Ascending aorta (tissue), 2 donors: Measurements from ENCODE around the gene SERPINB6. TPM values are rescaled to one million over a fixed set of nuclear protein-coding genes. Genes with fewer than 3 reads are reported as not detected.
A peak's percentile ranks its signal among the peaks of the same experiment; 100 is the strongest.

Experiments
- DNase-seq, 2 donors: peaks; one replicate each; pipeline ENCODE4 v3.0.0-alpha.2; 2019; ENCODE audit warnings: low spot score in 2 of 2
- H3K27ac ChIP-seq, 2 donors: fragments of 200-600 bp; sonication (generic); one replicate each; pipeline ENCODE4 v1.5.1; 2016 to 2017; ENCODE audit warnings: mild to moderate bottlenecking in 1 of 2
- H3K27me3 ChIP-seq: fragments of 200-600 bp; sonication (generic); one replicate; pipeline ENCODE4 v1.5.1; 2017
- H3K36me3 ChIP-seq, 2 donors: fragments of 200-600 bp; sonication (generic); one replicate each; pipeline ENCODE4 v1.5.1; 2016
- H3K4me1 ChIP-seq, 2 donors: fragments of 200-600 bp; sonication (generic); one replicate each; pipeline ENCODE4 v1.5.1; 2016 to 2017; ENCODE audit warnings: mild to moderate bottlenecking in 1 of 2
- H3K4me3 ChIP-seq, 2 donors: fragments of 200-600 bp; sonication (generic); one replicate each; pipeline ENCODE4 v1.5.1; 2016 to 2017; ENCODE audit warnings: mild to moderate bottlenecking in 1 of 2
- H3K9me3 ChIP-seq, 2 donors: fragments of 200-600 bp; sonication (generic); one replicate each; pipeline ENCODE4 v1.5.1; 2016
- intact Hi-C: fragments of 100-400 bp; cut with DNase I; formaldehyde crosslinking; loops from one replicate; pipeline ENCODE4 v1.15.1; 2023
- total RNA-seq: library from RNA; depleted of rRNA; stranded (reverse); fragments of >200 nt; gene quantifications from one replicate; pipeline ENCODE4 v1.1.0, GENCODE V29; 2016
- TF ChIP-seq, protein P1 (sequence below), 3 experiments: fragments of 200-600 bp in 2 of 3; fragments of 450-650 bp in 1 of 3; sonication (generic) in 2 of 3; IDR thresholded peaks; one replicate each; pipeline ENCODE4 v1.5.1; 2016 to 2019; ENCODE audit warnings: antibody characterized with exemption in 3 of 3, mild to moderate bottlenecking in 1 of 3, moderate library complexity in 1 of 3

SERPINB6 gene
- total RNA-seq, 1 donor from 2014 or later = 222 TPM

DNA sequence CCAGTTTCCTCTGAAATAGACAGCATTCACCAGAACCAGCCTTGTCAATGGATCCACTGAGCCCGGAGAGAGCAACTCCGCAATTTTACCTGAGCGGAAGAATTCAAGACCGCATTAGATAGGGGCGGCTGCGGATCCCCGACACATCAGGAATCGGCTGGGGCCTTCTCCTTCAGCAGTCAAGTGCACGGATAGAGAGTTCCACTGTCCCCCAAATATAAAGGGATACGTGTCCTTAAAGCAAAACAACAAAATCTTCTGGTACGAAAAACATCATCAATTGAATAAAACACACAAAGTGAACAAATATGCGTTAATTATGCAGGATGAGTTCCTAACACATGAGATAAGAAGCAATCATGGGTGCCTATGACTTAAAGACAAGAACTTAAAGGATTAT lies 18.3 kb downstream of the SERPINB6 start:
- H3K4me3 ChIP-seq = peak overlapping the region in 1 of 2 donors; percentile 48
- intact Hi-C loops = loop anchor here (2.0 to 5.0 kb wide), 2 partner anchors 102 to 111 kb away; partner anchors contain the start of gene SERPINB1
- no peak for DNase-seq
- no peaks in the 10 kb centered on the region for H3K9me3 ChIP-seq
- TF ChIP-seq, protein P1, sequence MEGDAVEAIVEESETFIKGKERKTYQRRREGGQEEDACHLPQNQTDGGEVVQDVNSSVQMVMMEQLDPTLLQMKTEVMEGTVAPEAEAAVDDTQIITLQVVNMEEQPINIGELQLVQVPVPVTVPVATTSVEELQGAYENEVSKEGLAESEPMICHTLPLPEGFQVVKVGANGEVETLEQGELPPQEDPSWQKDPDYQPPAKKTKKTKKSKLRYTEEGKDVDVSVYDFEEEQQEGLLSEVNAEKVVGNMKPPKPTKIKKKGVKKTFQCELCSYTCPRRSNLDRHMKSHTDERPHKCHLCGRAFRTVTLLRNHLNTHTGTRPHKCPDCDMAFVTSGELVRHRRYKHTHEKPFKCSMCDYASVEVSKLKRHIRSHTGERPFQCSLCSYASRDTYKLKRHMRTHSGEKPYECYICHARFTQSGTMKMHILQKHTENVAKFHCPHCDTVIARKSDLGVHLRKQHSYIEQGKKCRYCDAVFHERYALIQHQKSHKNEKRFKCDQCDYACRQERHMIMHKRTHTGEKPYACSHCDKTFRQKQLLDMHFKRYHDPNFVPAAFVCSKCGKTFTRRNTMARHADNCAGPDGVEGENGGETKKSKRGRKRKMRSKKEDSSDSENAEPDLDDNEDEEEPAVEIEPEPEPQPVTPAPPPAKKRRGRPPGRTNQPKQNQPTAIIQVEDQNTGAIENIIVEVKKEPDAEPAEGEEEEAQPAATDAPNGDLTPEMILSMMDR (IDR thresholded peaks at IDR 0.05) = no peak
- H3K27me3 ChIP-seq = no peaks in the 10 kb centered on the region
- no peaks in the 10 kb centered on the region for H3K4me1 ChIP-seq
- H3K36me3 ChIP-seq = peaks cover 5 to 21% of the 10 kb centered on the region in 2 donors
- H3K27ac ChIP-seq = peak overlapping the region; percentile 65 to 77

DNA sequence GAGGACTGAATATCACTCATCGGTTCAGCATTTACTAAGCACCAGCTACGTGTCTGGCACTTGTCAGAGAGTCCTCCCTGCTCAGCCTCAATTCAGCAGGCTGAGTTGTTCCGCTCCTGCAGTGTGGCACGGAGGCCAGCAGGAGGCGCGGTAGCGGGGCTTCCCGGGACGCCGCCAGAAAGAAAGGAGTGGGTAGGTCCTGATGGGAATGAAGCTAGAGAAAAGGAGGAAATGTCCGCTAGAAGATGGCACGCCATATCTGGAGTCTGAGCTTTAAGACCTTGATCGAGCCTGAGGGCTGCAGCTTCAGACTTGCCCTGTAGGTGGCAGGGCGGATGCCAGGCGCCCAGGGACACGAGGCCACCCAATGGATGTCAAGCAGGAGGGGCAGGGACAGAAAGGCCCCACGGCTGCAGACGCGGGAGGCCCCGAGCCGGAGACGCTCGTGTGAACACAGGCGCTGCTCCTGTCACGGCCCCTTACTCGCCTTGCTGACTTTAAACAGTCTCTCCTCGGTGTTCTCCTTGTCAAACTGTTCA lies 18.7 kb downstream of the SERPINB6 start:
- no peaks in the 10 kb centered on the region for H3K9me3 ChIP-seq
- peak; percentile 37 to 89 for DNase-seq
- peak overlapping the region in 1 of 2 donors; percentile 48 for H3K4me3 ChIP-seq
- H3K36me3 ChIP-seq = peaks cover 10 to 26% of the 10 kb centered on the region in 2 donors
- no peaks in the 10 kb centered on the region for H3K27me3 ChIP-seq
- peak overlapping the region; percentile 65 to 77 for H3K27ac ChIP-seq
- intact Hi-C loops = loop anchor here (1.0 to 5.0 kb wide), 4 partner anchors 19 to 110 kb away; partner anchors contain the start of genes SERPINB1 and SERPINB6
- TF ChIP-seq, protein P1 (IDR thresholded peaks at IDR 0.05) = peak; percentile 97 to 99 (median 98)
- no peaks in the 10 kb centered on the region for H3K4me1 ChIP-seq

DNA sequence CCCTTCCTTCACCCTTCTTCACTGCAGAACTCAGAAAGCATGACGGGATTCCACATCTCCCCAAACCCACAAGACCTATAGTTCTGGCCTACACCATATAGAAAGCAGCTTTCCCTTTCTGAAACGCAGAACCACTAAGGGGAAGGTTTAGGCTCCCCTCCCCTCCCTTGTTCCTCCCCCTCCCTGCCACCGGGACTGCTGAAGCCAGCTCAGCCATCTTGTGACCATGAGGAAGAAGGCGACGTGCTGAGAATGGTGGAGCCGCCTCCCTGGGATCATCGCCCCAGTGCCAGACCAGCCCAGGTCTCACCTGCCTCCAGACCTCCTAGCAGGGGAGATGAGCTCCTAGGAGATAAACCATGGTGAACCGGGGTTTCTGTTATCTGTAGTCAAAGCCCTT lies 19.6 kb downstream of the SERPINB6 start:
- TF ChIP-seq, protein P1 (IDR thresholded peaks at IDR 0.05) = no peak
- H3K27ac ChIP-seq = peak overlapping the region; percentile 65 to 77
- H3K36me3 ChIP-seq = peaks cover 14 to 31% of the 10 kb centered on the region in 2 donors
- no peaks in the 10 kb centered on the region for H3K27me3 ChIP-seq
- H3K4me1 ChIP-seq = no peaks in the 10 kb centered on the region
- H3K9me3 ChIP-seq = no peaks in the 10 kb centered on the region
- DNase-seq = peak in 1 of 2 donors; percentile 68
- intact Hi-C loops = loop anchor here (1.0 to 5.0 kb wide), 4 partner anchors 20 to 109 kb away; partner anchors contain the start of genes SERPINB1 and SERPINB6
- H3K4me3 ChIP-seq = no peak overlapping the region

DNA sequence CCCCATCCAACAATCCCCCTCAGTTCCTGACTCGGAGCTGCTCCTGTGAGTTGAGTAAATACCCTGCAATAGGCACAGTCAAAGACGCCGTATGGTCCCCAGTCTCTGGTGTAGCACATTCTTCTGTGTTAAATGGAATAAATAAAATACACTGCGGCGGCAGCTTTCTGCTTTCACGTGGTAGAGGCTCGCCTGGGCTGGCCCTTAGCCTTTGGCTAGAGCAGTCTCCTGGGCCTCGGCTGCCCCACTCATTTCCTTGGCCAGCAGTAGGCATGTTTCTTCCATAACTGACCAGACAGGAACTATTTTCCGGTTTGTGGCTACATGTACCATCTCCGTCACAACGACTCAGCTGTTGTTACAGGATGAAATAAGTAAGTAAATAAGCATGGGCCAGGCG lies 20.7 kb downstream of the SERPINB6 start:
- intact Hi-C loops = loop anchor here (5.0 kb wide), 1 partner anchor 108 kb away; the partner anchor contains the start of gene SERPINB1
- Histone ChIP-seq H3K9me3 (no peaks in the 10 kb centered on the region), H3K4me1 (no peaks in the 10 kb centered on the region), H3K27ac (no peak overlapping the region), H3K27me3 (no peaks in the 10 kb centered on the region), H3K4me3 (no peak overlapping the region), H3K36me3 (peaks cover 14 to 27% of the 10 kb centered on the region in 2 donors)
- peak in 1 of 2 donors; percentile 62 for DNase-seq
- TF ChIP-seq, protein P1 (IDR thresholded peaks at IDR 0.05) = no peak

DNA sequence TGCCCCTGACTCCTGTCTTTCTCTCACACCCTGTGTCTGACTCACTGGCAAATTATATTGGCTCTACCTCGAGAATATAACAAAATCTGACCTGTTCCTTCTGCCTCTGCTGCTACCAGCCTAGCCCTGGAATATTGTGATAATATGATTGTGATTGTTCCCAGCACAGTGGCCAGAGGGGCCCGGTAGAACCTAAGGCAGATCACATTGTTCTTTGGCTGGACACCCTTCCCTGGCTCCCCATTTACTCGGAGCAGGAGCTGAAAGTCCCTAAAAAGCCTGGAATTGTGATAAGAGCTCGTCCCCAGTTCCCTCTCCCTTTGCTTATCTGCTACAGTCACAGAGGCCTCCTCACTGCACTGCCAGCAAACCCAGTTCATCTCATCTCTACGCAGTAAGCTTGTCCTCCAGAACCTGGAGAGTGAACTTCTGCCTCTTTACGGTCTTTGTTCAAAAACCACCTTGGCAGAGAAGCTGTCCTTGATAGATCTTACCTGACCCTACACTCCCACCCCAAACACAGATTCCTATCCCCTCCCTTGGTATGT lies 21.8 kb downstream of the SERPINB6 start:
- intact Hi-C loops = loop anchor here (5.0 kb wide), 1 partner anchor 107 kb away; the partner anchor contains the start of gene SERPINB1
- Histone ChIP-seq H3K4me1 (no peaks in the 10 kb centered on the region), H3K4me3 (no peak overlapping the region), H3K36me3 (peaks cover 14 to 27% of the 10 kb centered on the region in 2 donors), H3K9me3 (no peaks in the 10 kb centered on the region), H3K27me3 (no peaks in the 10 kb centered on the region), H3K27ac (no peak overlapping the region)
- TF ChIP-seq, protein P1 (IDR thresholded peaks at IDR 0.05) = no peak
- peak in 1 of 2 donors; percentile 37 for DNase-seq
